Tibial artery (tissue), 4 donors: ENCODE data around the gene LIPG.

Experiments used
- DNase-seq, 2 donors: peaks; one replicate each; pipeline ENCODE4 v3.0.0-alpha.2; 2019
- H3K27ac ChIP-seq, 2 donors: fragments of 200-600 bp; sonication (generic) in 1 of 2; 1 replicate in 1 of 2; 2 replicates in 1 of 2; pipeline ENCODE4 v1.5.1; 2018 to 2019; ENCODE audit warnings: mild to moderate bottlenecking in 1 of 2
- H3K27me3 ChIP-seq, 2 donors: fragments of 200-600 bp; sonication (generic) in 1 of 2; one replicate each; pipeline versions ENCODE4 v1.5.1 to v1.6.0; 2016 to 2019
- H3K36me3 ChIP-seq, 3 donors: fragments of 200-600 bp; sonication (generic) in 2 of 3; one replicate each; pipeline ENCODE4 v1.5.1; 2016 to 2019; ENCODE audit warnings: mild to moderate bottlenecking in 2 of 3
- H3K4me1 ChIP-seq, 4 donors: fragments of 200-600 bp; sonication (generic) in 2 of 4; 1 replicate in 3 of 4; 2 replicates in 1 of 4; pipeline ENCODE4 v1.5.1; 2016 to 2019
- H3K4me3 ChIP-seq, 2 donors: fragments of 200-600 bp; sonication (generic) in 1 of 2; 1 replicate in 1 of 2; 2 replicates in 1 of 2; pipeline ENCODE4 v1.5.1; 2018 to 2019; ENCODE audit warnings: mild to moderate bottlenecking in 2 of 2
- H3K9me3 ChIP-seq, 3 donors: fragments of 200-600 bp; sonication (generic) in 1 of 3; one replicate each; pipeline ENCODE4 v1.5.1; 2016 to 2019
- intact Hi-C: fragments of 100-400 bp; cut with DNase I; formaldehyde crosslinking; loops from one replicate; pipeline ENCODE4 v1.15.0; 2023; ENCODE audit warnings: low total_unique reads
- TF ChIP-seq, protein P1 (sequence below), 2 experiments: fragments of 200-600 bp in 1 of 2; fragments of 450-650 bp in 1 of 2; IDR thresholded peaks; one replicate each; pipeline ENCODE4 v1.5.1; 2017 to 2019; ENCODE audit warnings: antibody characterized with exemption in 2 of 2, mild to moderate bottlenecking in 1 of 2, moderate library complexity in 1 of 2

LIPG gene

DNA sequence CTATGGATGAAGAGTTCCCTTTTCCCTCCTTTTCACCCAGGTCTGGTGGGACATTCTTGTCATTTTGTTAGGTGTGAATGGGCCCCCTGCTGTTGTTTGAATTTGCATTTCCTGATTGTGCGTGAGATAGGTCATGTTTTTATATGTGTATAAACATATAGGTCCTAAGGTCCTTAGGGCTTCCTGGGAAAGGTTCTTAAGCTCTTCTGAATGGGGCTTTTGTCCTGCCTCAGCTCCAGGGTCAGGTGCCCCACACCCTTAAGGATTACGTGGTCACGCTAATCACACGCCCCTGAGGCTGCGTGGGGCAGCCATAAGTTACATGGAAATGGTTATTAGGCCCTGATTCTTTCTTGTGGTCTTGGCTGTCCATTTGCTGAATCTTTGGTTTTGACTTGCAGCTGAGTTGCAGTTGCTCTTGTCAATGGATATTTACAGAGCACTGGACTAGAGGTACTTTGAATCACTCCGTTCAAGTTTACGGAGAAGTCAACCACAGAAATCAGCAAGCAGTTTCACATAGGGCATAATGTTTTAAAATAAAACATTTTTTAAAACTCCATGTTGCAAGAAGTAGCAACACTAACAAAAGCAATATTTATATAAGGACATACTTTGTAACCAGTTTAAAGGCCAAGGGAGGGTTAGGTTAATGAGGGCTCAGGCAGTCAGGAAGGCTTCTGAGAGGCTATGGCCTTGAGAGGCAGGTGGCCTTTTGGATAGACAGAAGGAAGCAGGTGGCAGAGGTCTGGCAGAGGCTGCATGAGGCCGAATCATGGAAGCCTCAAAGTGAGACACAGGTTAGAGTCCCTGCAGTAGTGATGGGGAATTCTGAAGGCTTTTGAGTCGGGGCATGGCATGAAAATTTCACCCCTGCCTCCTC lies 24.2 kb downstream of the LIPG start:
- no peaks in the 10 kb centered on the region for H3K4me1 ChIP-seq
- H3K36me3 ChIP-seq, result no peaks in the 10 kb centered on the region
- no peaks in the 10 kb centered on the region for H3K9me3 ChIP-seq
- intact Hi-C loops, result no loop called here
- H3K4me3 ChIP-seq, result no peak overlapping the region
- peaks cover 0 to 6% of the 10 kb centered on the region in 2 donors for H3K27me3 ChIP-seq
- TF ChIP-seq, protein P1, sequence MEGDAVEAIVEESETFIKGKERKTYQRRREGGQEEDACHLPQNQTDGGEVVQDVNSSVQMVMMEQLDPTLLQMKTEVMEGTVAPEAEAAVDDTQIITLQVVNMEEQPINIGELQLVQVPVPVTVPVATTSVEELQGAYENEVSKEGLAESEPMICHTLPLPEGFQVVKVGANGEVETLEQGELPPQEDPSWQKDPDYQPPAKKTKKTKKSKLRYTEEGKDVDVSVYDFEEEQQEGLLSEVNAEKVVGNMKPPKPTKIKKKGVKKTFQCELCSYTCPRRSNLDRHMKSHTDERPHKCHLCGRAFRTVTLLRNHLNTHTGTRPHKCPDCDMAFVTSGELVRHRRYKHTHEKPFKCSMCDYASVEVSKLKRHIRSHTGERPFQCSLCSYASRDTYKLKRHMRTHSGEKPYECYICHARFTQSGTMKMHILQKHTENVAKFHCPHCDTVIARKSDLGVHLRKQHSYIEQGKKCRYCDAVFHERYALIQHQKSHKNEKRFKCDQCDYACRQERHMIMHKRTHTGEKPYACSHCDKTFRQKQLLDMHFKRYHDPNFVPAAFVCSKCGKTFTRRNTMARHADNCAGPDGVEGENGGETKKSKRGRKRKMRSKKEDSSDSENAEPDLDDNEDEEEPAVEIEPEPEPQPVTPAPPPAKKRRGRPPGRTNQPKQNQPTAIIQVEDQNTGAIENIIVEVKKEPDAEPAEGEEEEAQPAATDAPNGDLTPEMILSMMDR (IDR thresholded peaks at IDR 0.05), result no peak
- DNase-seq, result no peak
- H3K27ac ChIP-seq, result no peak overlapping the region

DNA sequence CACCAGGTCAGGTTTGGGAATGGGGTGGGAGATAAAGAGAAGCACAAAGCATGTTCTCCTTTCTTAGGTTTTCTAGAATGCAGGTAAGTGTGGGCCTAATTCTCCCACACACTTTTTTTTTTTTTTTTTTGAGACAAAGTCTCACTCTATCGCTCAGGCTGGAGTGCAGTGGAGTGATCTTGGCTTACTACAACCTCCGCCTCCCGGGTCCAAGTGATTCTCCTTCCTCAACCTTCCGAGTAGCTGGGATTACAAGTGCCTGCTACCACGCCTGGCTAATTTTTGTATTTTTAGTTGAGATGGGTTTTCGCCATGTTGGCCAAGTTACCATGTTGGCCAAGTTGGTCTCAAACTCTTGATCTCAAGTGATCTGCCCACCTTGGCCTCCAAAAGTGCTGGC lies 26.3 kb downstream of the LIPG start:
- H3K9me3 ChIP-seq, result no peaks in the 10 kb centered on the region
- intact Hi-C loops, result no loop called here
- H3K27me3 ChIP-seq, result peaks cover 0 to 4% of the 10 kb centered on the region in 2 donors
- H3K4me3 ChIP-seq, result no peak overlapping the region
- H3K36me3 ChIP-seq, result no peaks in the 10 kb centered on the region
- no peaks in the 10 kb centered on the region for H3K4me1 ChIP-seq
- no peak overlapping the region for H3K27ac ChIP-seq
- DNase-seq, result no peak
- TF ChIP-seq, protein P1 (IDR thresholded peaks at IDR 0.05), result no peak

DNA sequence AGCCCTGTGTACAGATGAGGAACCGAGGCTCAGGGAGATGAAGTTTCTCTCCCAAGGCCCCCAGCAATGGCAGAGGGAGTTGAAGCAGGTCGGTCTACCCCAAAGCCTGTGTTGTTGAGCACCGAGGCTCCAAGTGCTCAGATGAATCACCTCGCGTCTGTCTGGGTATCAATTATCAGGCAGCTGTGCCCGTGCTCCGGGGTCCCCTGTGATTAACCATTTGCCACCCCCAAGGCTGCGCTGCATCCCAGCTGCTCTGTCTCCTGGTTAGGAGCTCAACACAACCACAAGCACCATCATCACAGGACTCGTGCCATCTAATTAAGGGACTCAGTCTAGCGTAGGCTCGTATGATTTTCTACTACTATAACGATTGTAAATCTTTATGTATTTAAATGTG lies 27.1 kb downstream of the LIPG start:
- Histone ChIP-seq H3K4me3 (no peak overlapping the region), H3K27ac (no peak overlapping the region), H3K27me3 (no peaks in the 10 kb centered on the region), H3K4me1 (no peaks in the 10 kb centered on the region), H3K9me3 (no peaks in the 10 kb centered on the region), H3K36me3 (no peaks in the 10 kb centered on the region)
- intact Hi-C loops, result no loop called here
- no peak for DNase-seq
- TF ChIP-seq, protein P1 (IDR thresholded peaks at IDR 0.05), result no peak

DNA sequence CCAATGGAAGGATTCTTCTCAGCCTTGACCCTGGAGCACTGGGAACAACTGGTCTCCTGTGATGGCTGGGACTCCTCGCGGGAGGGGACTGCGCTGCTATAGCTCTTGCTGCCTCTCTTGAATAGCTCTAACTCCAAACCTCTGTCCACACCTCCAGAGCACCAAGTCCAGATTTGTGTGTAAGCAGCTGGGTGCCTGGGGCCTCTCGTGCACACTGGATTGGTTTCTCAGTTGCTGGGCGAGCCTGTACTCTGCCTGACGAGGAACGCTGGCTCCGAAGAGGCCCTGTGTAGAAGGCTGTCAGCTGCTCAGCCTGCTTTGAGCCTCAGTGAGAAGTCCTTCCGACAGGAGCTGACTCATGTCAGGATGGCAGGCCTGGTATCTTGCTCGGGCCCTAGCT lies 28.8 kb downstream of the LIPG start:
- H3K27me3 ChIP-seq, result no peaks in the 10 kb centered on the region
- intact Hi-C loops, result no loop called here
- H3K4me3 ChIP-seq, result no peak overlapping the region
- TF ChIP-seq, protein P1 (IDR thresholded peaks at IDR 0.05), result no peak
- no peaks in the 10 kb centered on the region for H3K9me3 ChIP-seq
- H3K36me3 ChIP-seq, result no peaks in the 10 kb centered on the region
- H3K4me1 ChIP-seq, result no peaks in the 10 kb centered on the region
- H3K27ac ChIP-seq, result no peak overlapping the region
- DNase-seq, result no peak

DNA sequence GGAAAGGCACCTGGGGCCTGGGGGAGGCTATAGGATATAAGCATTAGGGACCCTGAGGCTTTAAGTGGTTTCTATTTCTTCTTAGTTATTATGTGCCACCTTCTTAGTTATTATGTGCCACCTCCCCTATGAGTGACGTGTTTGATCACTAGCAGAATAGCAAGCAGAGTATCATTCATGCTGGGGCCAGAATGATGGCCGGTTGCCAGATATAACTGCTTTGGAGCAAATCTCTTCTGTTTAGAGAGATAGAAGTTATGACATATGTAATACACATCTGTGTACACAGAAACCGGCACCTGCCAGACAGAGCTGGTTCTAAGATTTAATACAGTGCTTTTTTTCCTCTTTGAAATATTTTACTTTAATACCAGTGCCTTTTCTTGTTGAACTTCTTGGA lies 29.4 kb downstream of the LIPG start:
- Histone ChIP-seq H3K4me3 (no peak overlapping the region), H3K36me3 (no peaks in the 10 kb centered on the region), H3K27ac (no peak overlapping the region), H3K27me3 (no peaks in the 10 kb centered on the region), H3K9me3 (no peaks in the 10 kb centered on the region), H3K4me1 (no peaks in the 10 kb centered on the region)
- intact Hi-C loops, result no loop called here
- DNase-seq, result no peak
- TF ChIP-seq, protein P1 (IDR thresholded peaks at IDR 0.05), result no peak
